Fibroblast of the aortic adventitia (primary cell): ENCODE data around the gene RASGRP1. TPM values are rescaled to one million over a fixed set of nuclear protein-coding genes. Genes with fewer than 3 reads are reported as not detected.
"Not testable (repeated sequence)": the region's sequence is repeated elsewhere in the genome, so short reads cannot be mapped to it uniquely, and the experiment has no call there.

Experiments
- DNase-seq: peaks from one replicate; pipeline ENCODE4 v3.0.0-alpha.2; 2010; ENCODE audit warnings: low read depth
- H3K4me3 ChIP-seq: 2 replicates; pipeline ENCODE4 v1.5.1; 2011; ENCODE audit warnings: low read depth, mild to moderate bottlenecking, control low read depth, low read length, moderate library complexity
- total RNA-seq: library from RNA; depleted of rRNA; stranded (reverse); fragments of >200 nt; gene quantifications from 2 replicates; pipeline ENCODE4 v1.2.3, GENCODE V29; 2012; ENCODE audit warnings: low replicate concordance
- TF ChIP-seq, protein P1 (sequence below): IDR thresholded peaks from 2 replicates; pipeline ENCODE4 v1.5.1; 2011; ENCODE audit warnings: mild to moderate bottlenecking, low read length, control low read depth, inconsistent platforms; ENCODE audit not compliant: insufficient read depth

Gene RASGRP1
- total RNA-seq, 1 donor: 0.09 TPM

GRCh38 chr15:38593524-38593923, 28.9 kb upstream of the RASGRP1 start:
- H3K4me3 ChIP-seq: no peak overlapping the region
- TF ChIP-seq, protein P1, sequence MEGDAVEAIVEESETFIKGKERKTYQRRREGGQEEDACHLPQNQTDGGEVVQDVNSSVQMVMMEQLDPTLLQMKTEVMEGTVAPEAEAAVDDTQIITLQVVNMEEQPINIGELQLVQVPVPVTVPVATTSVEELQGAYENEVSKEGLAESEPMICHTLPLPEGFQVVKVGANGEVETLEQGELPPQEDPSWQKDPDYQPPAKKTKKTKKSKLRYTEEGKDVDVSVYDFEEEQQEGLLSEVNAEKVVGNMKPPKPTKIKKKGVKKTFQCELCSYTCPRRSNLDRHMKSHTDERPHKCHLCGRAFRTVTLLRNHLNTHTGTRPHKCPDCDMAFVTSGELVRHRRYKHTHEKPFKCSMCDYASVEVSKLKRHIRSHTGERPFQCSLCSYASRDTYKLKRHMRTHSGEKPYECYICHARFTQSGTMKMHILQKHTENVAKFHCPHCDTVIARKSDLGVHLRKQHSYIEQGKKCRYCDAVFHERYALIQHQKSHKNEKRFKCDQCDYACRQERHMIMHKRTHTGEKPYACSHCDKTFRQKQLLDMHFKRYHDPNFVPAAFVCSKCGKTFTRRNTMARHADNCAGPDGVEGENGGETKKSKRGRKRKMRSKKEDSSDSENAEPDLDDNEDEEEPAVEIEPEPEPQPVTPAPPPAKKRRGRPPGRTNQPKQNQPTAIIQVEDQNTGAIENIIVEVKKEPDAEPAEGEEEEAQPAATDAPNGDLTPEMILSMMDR: no peak
- DNase-seq: peak; percentile 20

- H3K4me3 ChIP-seq: no peak overlapping the region
- TF ChIP-seq, protein P1: no peak
- peak; percentile 85 for DNase-seq
These were observed 24.9 kb upstream of the RASGRP1 start for GRCh38 chr15:38589502-38589901.

GRCh38 chr15:38588672-38589071, 24.1 kb upstream of the RASGRP1 start:
- TF ChIP-seq, protein P1: no peak
- DNase-seq: peak; percentile 2
- no peak overlapping the region for H3K4me3 ChIP-seq

DNA sequence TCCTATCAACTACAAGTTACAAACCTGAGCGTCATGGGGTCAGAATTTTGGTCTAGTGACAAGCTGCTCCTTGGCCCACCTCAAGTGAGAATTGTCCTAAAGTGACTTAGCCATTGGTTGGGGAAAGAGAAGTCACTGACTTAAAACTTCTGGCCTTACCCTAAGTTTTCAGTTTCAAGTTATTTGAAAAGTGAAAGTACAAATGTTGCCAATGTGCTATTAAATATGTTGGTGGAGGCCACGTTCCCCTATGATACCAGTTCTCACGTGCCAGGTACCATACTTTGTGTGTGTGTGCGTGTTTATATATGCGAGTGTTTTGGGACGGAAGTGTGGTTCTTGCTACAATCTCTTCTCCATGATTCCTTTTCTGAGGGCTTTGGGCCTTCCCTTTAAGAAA, 22.6 kb upstream of the RASGRP1 start:
- no peak for DNase-seq
- TF ChIP-seq, protein P1: no peak
- H3K4me3 ChIP-seq: no peak overlapping the region

DNA sequence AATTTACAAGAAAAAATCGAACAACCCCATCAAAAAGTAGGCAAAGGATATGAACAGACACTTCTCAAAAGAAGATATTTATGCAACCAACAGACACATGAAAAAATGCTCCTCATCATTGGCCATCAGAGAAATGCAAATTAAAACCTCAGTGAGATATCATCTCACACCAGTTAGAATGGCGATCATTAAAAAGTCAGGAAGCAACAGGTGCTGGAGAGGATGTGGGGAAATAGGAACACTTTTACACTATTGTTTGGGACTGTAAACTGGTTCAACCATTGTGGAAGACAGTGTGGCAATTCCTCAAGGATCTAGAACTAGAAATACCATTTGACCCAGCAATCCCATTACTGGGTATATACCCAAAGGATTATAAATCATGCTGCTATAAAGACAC, 21.4 kb upstream of the RASGRP1 start:
- DNase-seq, H3K4me3 ChIP-seq: not testable (repeated sequence)

- TF ChIP-seq, protein P1: no peak
These were observed 14.0 kb upstream of the RASGRP1 start for GRCh38 chr15:38578626-38579025.

DNA sequence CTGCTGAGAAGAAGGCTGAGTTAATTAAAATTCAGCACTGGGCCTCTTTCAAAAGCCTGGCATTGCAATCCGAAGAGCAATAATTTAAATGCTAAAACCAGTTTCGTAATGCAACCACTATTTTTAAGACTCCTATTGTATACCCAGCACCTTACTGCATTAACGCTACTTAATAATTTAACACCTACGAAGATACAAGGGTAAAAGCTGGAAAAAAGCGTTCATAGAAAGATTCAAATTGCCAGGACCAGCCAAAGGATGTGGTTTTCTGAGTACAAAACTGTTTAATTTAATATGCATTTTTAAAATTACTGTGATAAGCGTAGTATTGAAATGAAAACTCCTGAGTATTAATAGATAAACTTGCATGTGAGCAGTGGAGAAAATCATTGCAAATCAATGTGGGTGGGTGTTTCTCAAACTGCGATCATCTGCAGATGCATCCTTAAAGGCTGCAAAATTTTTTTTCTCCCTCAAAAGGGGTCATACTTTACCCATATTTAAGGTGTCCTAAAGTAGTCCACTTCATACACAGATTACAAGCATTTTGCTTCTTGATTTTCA, 12.9 kb upstream of the RASGRP1 start:
- TF ChIP-seq, protein P1: no peak
- DNase-seq: no peak
- no peak overlapping the region for H3K4me3 ChIP-seq

More at GRCh38 chr15:38578626-38579025, 14.0 kb upstream of the RASGRP1 start:
- DNase-seq: no peak
- H3K4me3 ChIP-seq: no peak overlapping the region
